Breast epithelium (tissue), 3 donors: Measurements from ENCODE around the gene RSPO3.

Source experiments
- POLR2AphosphoS5 ChIP-seq, 3 donors: sonication (generic); formaldehyde crosslinking; IDR thresholded peaks; one replicate each; pipeline ENCODE4 v1.6.1; 2017; ENCODE audit warnings: antibody characterized with exemption in 3 of 3
- TF ChIP-seq, protein P1 (sequence below), 3 donors: fragments of 450-650 bp; IDR thresholded peaks; one replicate each; pipeline ENCODE4 v1.5.1; 2016 to 2017; ENCODE audit warnings: antibody characterized with exemption in 3 of 3, mild to moderate bottlenecking in 3 of 3, moderate library complexity in 3 of 3

DNA sequence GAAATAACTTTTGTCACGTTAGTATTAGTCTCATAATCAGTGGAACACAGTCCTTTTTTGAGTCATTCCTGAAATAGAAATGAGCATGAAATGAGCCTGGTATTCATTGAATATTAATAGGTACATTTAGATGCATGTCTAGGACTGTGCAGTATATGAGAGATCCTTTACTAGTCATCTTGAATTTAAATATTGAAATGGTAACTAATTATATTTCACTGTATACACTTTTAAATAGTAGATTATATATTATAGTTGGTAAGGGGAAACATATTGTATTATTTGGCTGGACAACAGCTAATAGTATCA is 59.4 kb downstream of the RSPO3 start:
- TF ChIP-seq, protein P1, sequence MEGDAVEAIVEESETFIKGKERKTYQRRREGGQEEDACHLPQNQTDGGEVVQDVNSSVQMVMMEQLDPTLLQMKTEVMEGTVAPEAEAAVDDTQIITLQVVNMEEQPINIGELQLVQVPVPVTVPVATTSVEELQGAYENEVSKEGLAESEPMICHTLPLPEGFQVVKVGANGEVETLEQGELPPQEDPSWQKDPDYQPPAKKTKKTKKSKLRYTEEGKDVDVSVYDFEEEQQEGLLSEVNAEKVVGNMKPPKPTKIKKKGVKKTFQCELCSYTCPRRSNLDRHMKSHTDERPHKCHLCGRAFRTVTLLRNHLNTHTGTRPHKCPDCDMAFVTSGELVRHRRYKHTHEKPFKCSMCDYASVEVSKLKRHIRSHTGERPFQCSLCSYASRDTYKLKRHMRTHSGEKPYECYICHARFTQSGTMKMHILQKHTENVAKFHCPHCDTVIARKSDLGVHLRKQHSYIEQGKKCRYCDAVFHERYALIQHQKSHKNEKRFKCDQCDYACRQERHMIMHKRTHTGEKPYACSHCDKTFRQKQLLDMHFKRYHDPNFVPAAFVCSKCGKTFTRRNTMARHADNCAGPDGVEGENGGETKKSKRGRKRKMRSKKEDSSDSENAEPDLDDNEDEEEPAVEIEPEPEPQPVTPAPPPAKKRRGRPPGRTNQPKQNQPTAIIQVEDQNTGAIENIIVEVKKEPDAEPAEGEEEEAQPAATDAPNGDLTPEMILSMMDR (IDR thresholded peaks at IDR 0.05): no peak
- TF ChIP-seq POLR2AphosphoS5 (IDR thresholded peaks at IDR 0.05): no peak
